GM18951 (cell line): ENCODE measurements around the gene C6orf141.
A peak's percentile ranks its signal among the peaks of the same experiment; 100 is the strongest.

Source experiments
- POLR2A ChIP-seq: IDR thresholded peaks from 4 replicates; pipeline ENCODE4 v1.6.1; 2011; ENCODE audit warnings: mild to moderate bottlenecking; ENCODE audit not compliant: insufficient read length, insufficient read depth; ENCODE audit errors: extremely low read depth
- in situ Hi-C: fragments of 300-500 bp; cut with MboI; formaldehyde crosslinking; loops from one replicate; pipeline ENCODE4 v1.12.0; 2022; ENCODE audit warnings: low sequenced_read_pairs, mixed read lengths, inconsistent platforms; ENCODE audit not compliant: unreplicated experiment

C6orf141 gene

DNA sequence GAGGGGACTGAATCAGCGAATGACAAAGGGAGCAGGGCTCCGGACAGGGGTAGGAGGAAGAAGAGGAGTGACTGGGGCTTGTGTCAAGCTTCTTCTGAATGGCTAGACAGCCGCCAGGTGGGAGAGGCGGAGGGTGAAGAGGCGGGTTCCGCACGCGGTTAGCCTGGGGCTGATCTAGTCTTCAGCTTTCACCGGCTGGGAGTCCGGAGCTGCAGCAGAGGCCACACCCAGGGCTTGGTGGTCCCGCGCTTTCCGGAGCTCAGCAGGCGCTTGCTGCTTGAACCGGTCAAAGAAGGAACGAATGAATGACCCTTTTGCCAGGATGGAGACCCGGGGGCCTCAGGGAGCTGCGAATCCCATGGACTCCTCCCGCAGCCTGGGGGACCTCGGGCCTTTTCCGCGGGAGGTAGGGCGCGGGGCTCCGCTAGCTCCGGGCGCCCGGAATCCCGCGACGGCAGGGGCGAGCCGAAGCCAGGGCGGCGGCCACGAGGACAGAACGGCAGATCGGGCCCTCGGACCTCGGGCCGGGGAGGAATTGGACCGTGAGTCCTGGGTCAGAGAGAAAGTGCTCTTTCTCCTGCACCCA lies at the start of gene C6orf141:
Gene C6orf141 (plus strand): TSS at position 177 of the 586 bp plus-strand sequence. CDS start 125 bp downstream, at position 302.
- peak; percentile 27 for TF ChIP-seq POLR2A
- in situ Hi-C loops, result no loop called here

DNA sequence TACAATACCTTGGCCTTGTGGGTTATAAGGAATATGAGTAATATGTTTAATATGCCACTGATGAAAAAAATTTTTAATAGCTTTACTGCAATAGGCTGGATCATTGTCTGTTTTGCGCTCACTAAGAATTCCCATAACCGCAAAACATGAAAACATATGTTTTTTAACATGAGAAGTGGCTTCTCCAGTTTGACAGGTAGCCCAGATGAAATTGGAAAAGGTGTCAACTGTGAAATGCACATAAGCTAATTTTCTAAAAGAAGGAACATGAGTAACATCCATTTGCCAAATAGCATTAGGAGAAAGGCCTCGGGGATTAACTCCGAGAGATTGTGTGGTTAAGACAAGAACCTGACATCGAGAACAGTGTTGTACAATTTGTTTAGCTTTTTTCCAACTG lies 45.8 kb upstream of the C6orf141 start:
- in situ Hi-C loops, result loop anchor here (25.0 kb wide), 1 partner anchor 358 kb away; the partner anchor contains the start of gene CRISP1
- TF ChIP-seq POLR2A, result no peak

DNA sequence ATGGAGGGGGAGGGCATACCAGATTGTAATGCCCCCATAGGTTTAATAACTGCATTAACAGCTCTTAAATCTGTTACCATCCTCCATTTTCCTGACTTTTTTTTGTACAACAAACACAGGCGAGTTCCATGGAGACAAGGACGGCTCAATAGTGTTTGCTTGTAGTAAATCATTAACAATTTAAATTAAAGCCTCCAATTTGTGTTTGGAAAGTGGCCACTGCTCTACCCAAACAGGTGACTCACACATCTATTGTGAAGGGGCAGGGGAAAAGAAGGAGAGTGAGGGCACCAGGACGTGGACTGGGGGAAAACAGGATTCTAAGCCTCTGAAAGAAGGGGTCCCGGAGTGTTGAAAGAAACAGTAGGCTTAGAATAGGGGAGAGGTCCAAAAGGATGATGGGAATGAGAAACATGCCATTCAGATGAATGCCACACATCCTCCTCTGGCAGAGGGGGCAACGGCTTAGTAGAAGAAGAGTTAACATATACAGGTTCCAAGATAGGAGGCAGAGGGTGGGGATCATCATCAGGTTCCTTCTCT lies 43.8 kb upstream of the C6orf141 start:
- TF ChIP-seq POLR2A, result no peak
- in situ Hi-C loops, result loop anchor here (25.0 kb wide), 1 partner anchor 356 kb away; the partner anchor contains the start of gene CRISP1

DNA sequence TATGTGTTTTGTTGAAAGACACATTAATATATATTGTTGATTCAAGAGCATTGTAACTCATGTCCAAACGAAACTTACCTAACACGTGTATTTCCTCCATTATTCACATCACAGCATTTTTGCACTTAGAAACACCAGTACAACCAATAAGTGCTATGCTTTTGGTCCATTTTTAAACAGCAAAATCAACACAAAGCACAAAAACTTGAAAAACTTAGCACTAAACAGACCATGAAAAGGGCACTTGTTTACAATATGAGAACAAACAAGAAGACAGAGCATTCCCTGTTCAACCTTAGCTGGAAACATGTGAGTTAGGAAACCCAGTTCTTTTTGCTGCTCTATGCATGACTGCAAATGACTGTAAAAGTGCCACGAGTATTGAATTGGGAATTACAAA lies 41.1 kb upstream of the C6orf141 start:
- TF ChIP-seq POLR2A, result no peak
- in situ Hi-C loops, result loop anchor here (25.0 kb wide), 1 partner anchor 353 kb away; the partner anchor contains the start of gene CRISP1

DNA sequence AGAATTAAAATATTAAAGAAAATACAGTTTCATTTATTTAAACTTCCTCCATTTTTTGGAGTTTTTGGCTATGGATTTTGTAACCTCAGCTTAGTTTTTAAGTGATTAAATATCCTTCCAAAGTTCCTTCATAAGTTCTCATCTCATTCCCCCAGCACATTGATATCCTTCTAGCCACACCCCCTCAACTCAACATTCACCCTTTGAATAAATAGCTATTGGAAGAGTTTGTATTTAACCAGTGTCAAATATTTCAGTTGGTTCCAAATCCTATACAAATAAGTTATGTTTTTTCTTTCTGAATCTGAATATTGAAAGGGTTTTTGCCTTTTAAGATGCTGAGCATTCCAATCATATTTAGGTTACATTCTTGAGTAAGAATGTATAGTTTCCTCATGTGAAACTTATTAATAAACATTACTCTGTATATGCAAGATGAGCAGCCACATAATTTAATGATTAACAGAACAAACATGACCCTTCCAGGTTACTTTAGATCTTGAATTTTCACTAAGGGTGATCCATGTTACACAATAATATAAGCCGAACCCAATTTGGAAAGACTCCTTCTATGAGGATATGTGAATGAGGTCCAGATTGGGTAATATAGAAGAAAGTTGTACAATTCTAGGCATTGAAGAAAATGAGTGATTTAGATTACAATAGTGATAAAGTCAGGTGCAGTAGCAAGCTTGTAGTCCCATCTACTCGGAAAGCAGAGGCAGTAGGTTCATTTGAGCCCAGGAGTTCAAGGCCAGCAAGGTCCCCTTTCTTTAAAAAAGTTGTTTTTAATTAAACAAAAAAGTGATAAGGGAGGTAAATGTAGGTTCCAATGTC lies 37.1 kb upstream of the C6orf141 start:
- TF ChIP-seq POLR2A, result no peak
- in situ Hi-C loops, result loop anchor here (25.0 kb wide), 1 partner anchor 349 kb away; the partner anchor contains the start of gene CRISP1

DNA sequence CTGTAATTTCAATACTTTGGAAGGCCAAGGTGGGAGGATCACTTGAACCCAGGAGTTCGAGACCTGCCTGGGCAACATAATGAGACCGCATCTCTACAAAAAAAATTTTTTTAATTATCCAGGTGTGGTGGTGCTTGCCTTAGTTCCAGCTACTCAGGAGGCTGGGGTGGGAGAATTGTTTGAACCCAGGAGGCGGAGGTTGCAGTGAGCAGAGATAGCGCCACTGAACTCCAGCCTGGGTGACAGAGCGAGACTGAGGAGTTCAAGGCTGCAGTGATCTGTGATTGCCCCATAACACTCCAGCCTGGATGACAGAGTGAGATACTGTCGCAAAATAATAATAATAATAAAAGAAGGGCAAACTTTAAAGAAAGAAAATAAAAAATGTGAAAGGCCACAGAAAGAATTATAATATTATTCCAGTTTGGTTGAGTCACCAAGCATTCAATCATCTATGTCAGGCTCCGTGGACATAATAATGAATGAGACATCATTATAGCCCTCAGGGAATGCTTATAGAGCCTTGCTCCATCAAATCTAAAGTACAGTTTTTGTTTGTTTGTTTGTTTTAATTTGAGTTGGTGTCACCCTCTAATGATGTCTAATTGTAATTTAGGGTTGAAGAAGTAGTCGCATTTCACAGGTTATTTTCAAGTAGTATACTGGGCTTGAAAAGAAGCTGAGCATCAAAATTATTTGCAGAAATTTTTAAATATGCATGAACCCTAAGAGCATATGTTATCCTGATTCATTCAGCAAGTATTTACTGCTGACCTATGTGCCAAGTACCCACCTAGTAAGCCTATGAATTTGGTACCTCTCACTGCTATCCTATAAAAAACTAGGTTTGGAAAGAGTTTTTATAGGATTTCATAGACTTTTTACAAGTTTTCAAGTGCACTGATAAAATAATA lies 35.6 kb upstream of the C6orf141 start:
- no peak for TF ChIP-seq POLR2A
- in situ Hi-C loops, result loop anchor here (25.0 kb wide), 1 partner anchor 347 kb away; the partner anchor contains the start of gene CRISP1

DNA sequence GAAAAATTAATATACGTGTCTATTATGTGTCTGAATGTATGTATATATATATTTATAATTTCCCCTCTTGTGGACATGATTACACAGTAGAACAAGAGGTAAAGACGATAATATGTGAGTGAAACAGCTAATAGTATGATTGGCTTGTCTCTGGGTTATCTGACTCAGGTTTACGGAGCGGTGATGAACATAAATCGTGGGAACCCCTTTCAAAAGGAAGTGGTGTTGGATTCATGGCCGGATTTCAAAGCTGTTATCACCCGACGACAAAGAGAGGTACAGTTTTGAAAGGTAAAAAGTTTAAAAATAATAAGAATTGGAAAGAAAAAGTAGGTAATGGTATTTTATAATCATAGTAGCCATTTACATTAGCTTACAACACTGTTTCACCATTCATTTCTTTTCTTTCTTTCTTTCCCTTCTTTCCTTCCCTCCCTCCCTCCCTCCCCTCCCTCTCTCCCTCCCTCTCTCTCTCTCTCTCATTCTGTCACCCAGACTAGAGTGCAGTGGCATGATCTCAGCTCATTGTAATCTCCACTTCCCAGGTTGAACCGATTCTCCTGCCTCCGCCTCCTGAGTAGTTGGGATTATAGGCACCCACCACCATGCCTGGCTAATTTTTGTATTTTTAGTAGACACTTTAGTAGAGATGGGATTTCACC lies 34.9 kb upstream of the C6orf141 start:
- in situ Hi-C loops, result loop anchor here (25.0 kb wide), 1 partner anchor 347 kb away; the partner anchor contains the start of gene CRISP1
- TF ChIP-seq POLR2A, result no peak

DNA sequence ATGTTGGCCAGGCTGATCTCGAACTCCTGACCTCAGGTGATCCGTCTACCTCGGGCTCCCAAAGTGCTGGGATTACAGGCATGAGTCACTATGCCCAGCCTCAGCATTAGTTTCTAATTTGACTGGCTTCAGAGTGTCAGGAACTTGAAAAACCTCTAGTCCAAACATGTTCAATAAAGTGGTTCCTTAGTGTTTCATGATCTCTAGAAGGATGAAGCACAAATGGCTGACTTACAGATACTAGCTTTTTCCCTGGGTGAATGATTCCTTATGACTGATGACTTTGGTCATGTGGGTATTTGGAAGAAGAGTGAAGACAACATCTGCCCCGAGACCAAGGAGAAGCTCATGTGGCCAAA lies 34.3 kb upstream of the C6orf141 start:
- TF ChIP-seq POLR2A, result no peak
- in situ Hi-C loops, result loop anchor here (25.0 kb wide), 1 partner anchor 346 kb away; the partner anchor contains the start of gene CRISP1

DNA sequence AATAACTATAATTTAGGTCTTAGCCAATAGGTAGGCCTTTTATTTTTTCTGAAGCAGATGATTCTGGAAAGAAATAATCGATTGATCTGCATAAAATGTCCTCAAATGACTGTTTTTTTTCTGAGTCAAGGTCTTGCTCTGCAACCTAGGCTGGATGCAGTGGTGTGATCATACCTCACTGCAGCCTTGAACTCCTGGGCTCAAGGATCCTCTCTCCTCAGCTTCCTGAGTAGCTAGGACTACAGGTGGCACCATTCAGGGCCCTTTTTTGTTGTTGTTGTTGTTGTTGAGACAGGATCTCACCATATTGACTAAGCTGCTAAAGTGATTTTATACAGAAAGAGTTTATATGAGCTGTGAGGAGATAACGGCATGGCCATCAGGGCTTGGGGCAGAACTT lies 32.5 kb upstream of the C6orf141 start:
- no peak for TF ChIP-seq POLR2A
- in situ Hi-C loops, result loop anchor here (25.0 kb wide), 1 partner anchor 344 kb away; the partner anchor contains the start of gene CRISP1

DNA sequence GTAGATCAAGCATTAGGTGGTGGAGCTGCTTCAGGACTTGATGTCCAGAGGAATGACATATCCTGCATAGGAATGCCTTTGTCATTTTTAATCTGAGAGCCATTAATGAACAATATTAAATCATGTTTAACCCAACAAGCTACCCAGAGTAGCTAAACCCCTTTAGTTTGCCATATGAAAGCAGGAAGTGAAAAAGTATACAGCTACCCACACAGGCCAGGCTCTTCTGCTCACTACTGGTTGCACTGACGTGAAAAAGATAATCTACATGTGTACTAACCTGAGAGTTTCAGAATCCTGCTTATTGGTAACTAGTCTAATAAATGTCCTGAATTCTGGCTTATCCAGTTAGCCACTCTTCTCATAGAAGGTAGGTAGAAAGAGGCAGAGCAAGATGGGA lies 30.8 kb upstream of the C6orf141 start:
- in situ Hi-C loops, result loop anchor here (25.0 kb wide), 1 partner anchor 343 kb away; the partner anchor contains the start of gene CRISP1
- TF ChIP-seq POLR2A, result no peak

DNA sequence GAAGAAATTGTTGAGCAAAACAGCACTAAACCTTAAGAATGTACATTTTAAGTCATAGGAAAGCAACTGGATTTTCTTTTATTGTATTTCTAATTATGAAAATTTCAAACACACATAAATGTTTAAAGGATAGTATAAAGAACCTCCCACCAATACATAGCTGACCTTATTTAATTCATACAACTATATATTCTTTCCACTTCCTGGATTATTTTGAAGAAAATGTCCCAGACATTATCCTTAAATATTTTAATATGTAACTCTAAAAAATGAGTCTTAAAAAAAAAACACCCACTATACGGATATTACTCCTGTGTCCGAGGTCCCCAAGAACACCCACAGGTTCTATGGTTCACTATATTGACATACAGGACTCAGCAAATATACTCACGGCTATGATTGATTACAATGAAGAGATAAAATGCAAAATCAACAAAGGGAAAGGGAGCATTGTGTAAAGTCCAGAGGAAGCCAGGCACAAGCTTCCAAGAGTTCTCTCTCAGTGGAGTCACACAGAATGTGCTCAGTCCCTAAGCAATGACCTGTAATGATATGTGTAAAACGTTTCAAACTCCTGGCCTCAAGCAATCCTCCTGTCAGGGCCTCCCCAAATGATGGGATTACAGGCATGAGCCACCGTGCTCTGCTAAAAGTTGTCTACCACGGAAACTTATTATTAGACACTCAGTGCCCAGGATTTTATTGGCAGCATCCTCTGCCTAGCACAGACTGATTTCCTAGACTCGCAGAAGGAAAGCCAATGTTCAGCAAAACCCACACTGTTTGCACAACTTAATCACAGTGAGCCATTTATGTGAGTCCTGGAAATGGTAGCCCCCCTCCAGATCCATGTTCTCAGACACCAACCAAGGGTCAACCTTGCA lies 27.5 kb upstream of the C6orf141 start:
- in situ Hi-C loops, result loop anchor here (25.0 kb wide), 1 partner anchor 339 kb away; the partner anchor contains the start of gene CRISP1
- TF ChIP-seq POLR2A, result no peak

DNA sequence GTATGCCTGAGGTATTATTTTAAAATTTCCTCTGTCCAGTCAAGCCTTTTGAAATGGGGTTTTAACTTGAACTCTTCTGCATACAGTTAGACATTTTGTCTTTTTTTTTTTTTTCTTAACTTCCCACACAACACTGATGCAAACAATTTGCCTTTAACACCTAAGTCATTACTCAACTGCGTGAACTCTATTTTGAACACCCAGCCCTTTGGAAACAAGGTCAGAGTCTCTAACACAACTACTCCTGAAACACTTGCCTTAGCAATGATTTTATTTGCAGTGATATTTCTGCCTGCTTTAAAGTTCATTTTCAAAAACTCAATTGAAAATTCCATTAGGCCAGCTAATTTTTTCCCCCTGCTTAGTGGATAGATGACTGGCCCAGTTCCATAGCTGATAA lies 26.6 kb upstream of the C6orf141 start:
- no peak for TF ChIP-seq POLR2A
- in situ Hi-C loops, result loop anchor here (25.0 kb wide), 1 partner anchor 338 kb away; the partner anchor contains the start of gene CRISP1
